Stimulated activated naive CD8-positive, alpha-beta T cell treated with anti-CD3 and anti-CD28 coated beads, Interleukin-15, Interleukin-2, amounts not matched to agents 100 ng/mL and 50 ng/mL, for 24 hours (primary cell): ENCODE results near the gene PRRT1B.

Experiments
- H3K27ac Mint-ChIP-seq: one replicate; pipeline ENCODE4 v1.8.0; 2021; ENCODE audit warnings: mild to moderate bottlenecking, mixed read lengths
- H3K27me3 Mint-ChIP-seq: one replicate; pipeline ENCODE4 v1.8.0; 2021; ENCODE audit warnings: mixed read lengths
- H3K36me3 Mint-ChIP-seq: one replicate; pipeline ENCODE4 v1.8.0; 2021; ENCODE audit warnings: low read depth, mixed read lengths
- H3K4me1 Mint-ChIP-seq: one replicate; pipeline ENCODE4 v1.8.0; 2021; ENCODE audit warnings: low read depth, mixed read lengths
- H3K4me3 Mint-ChIP-seq: one replicate; pipeline ENCODE4 v1.8.0; 2021; ENCODE audit warnings: mild to moderate bottlenecking, mixed read lengths
- H3K9me3 Mint-ChIP-seq: one replicate; pipeline ENCODE4 v1.8.0; 2021; ENCODE audit warnings: mixed read lengths

Gene PRRT1B

DNA sequence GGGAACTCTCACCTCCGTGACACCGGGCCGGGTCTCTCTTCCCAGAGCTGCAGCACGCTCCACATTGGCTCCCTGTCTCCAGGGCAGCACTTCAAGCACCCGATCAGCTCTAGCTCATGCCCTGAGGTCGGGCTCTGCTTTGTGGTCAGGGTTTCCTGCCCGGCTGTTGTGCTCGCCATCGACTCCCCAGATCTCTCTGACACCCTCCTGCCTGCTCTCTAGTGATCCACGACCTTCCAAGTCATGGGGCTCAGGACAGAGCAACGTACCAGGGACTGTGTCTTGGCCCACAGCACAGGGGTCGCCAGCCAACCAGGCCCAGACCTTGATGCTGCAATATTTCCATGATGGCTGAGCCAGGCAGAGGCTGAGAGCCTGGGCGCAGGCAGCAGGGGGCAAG, 45.1 kb downstream of the PRRT1B start:
- Mint-ChIP-seq H3K36me3 (peaks cover 44% of the 10 kb centered on the region), H3K4me1 (peaks cover 33% of the 10 kb centered on the region), H3K27ac (peak overlapping the region; percentile 46), H3K4me3 (no peak overlapping the region), H3K27me3 (no peaks in the 10 kb centered on the region), H3K9me3 (no peaks in the 10 kb centered on the region)

DNA sequence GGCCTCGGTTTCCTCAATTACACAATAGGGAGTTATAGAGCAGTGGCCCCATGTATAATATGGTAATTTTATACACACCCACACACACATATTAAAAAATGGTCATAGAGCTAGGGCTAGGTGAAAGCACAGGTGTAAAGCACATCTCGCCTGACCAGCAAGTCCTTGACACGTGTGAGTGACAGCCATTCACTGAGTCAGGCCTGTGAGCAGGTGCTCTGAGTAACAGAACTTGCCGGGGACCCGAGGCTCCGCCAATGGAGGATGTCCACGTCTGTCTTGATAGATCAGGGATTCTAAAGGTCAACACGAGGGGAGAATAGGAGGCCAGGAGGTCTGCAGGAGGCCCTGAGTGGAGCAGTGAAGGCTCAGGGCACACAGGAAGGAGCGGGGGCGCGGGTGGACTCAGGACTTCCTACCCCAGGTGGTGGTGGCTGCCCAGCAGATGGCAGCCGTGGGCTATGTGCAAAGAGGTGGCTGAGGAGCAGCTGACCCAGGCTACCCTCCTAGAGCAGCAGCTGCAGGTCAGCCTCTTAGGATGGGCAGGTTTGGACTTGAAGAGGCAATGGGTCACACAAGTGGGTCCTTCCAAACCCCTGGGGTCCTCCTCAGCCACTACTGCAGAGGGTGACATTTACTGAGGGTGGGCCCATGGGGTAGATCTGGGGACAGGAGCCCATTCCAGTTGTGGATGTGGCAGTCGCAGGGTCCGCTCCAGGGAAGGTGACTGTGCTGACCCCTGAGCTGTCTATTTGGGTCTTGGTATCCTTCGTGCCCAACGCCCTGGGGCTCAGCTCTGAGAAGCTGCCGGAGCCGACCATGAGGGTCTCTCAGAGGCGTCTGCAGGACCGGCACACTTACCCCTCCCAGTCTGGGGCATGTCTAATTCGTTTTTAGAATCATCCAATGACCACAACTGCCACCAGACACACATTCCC, 45.9 kb downstream of the PRRT1B start:
- peak overlapping the region; percentile 46 for H3K27ac Mint-ChIP-seq
- no peaks in the 10 kb centered on the region for H3K27me3 Mint-ChIP-seq
- H3K4me3 Mint-ChIP-seq = peak overlapping the region; percentile 44
- no peaks in the 10 kb centered on the region for H3K9me3 Mint-ChIP-seq
- peaks cover 25% of the 10 kb centered on the region for H3K4me1 Mint-ChIP-seq
- H3K36me3 Mint-ChIP-seq = peaks cover 48% of the 10 kb centered on the region

DNA sequence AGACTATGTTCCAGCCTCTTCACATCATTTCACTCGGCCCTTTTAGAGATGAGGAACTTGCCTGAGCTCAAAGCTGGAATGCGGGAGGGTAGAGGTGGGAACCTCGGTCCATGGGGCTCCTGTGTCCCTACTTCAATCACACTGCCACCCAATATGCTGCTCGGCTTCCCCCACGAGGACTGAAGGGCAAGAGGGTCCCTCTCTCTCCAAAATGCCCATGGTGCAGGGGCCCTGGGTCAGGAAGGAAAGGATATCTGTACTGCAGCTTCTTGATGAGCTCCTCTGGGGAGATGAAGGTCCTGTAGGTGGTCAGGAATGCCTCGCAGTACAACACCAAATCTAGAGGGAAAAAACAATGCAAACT, 46.5 kb downstream of the PRRT1B start:
- Mint-ChIP-seq H3K27me3 (no peaks in the 10 kb centered on the region), H3K4me1 (peaks cover 23% of the 10 kb centered on the region)

DNA sequence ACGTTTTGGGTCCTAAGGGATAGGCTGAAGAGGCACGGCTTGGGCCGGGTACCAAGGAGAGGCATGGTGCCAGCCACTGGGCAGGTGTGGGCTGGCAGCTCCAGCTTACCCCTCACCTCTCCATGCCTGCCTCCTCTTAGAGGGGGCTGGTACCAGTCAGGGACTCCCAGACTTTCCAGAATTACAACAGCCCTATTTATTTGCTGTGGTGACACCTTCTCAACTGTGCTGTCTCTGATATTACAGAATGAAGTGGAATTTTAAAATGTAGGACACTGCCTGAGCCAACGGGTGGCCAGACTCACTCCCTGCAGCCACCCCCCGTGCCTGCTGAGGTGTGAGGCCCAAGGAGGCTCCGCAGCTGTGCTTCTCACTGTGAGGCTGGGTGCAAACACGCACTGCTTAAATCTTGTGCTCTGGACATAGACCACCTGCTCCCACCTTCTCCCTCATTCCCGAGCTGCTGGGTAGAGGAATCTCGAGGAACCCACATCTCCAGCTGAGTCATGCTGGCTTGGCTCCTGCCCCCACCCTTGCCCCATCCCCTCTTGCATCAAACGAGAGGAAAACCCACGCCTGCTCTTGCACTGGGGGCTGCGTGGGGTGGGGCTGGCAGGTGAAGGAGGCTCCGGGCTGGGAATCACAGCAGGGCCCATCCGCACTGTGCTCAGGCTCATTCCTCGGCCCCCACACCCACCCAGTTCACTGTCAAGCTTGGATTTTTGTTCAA, 47.9 kb downstream of the PRRT1B start:
- Mint-ChIP-seq H3K36me3 (peaks cover 42% of the 10 kb centered on the region), H3K9me3 (no peaks in the 10 kb centered on the region), H3K27ac (no peak overlapping the region)

More for the DNA sequence above, 46.5 kb downstream of the PRRT1B start:
- H3K9me3 Mint-ChIP-seq = no peaks in the 10 kb centered on the region
- H3K4me3 Mint-ChIP-seq = no peak overlapping the region
- H3K36me3 Mint-ChIP-seq = peaks cover 50% of the 10 kb centered on the region
- H3K27ac Mint-ChIP-seq = no peak overlapping the region

DNA sequence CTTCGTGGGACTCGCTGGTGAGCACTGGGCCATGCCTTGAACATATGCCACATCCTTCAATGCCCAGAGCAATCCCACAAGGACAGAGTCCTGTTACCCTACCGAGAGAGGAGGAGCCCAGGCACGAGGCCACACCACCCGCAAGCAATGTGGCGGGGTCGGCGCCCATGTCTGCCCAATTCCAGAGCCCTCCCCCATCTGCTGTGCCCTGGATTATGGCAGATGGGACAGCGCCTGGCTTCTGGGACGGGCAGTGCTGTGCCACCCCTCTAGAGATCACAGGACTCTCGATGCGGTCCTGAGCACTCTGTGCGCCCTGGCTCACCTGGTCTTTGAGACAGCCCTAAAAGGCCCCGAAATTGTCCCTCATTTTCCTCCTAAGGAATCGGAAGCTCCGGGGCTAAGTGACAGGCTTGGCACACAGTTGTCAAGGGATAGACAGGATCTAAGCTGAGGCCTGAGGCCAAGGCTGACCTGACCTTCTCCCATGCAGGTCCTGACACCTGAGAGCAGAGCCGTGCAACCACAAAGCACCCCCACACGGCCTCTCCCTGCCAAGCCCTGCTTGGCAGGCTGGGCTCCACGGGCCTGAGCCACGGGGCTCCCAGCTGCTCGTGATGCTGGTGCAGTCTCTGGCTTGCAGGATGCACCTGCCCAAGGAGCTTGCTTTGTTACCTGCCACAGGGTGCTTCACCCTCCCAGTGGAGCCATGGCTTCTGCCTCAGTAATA, 48.8 kb downstream of the PRRT1B start:
- Mint-ChIP-seq H3K4me1 (peaks cover 18% of the 10 kb centered on the region), H3K4me3 (no peak overlapping the region), H3K27ac (no peak overlapping the region), H3K27me3 (no peaks in the 10 kb centered on the region), H3K36me3 (peaks cover 38% of the 10 kb centered on the region), H3K9me3 (no peaks in the 10 kb centered on the region)

More for the DNA sequence above, 47.9 kb downstream of the PRRT1B start:
- Mint-ChIP-seq H3K4me1 (peaks cover 18% of the 10 kb centered on the region), H3K27me3 (no peaks in the 10 kb centered on the region), H3K4me3 (no peak overlapping the region)

DNA sequence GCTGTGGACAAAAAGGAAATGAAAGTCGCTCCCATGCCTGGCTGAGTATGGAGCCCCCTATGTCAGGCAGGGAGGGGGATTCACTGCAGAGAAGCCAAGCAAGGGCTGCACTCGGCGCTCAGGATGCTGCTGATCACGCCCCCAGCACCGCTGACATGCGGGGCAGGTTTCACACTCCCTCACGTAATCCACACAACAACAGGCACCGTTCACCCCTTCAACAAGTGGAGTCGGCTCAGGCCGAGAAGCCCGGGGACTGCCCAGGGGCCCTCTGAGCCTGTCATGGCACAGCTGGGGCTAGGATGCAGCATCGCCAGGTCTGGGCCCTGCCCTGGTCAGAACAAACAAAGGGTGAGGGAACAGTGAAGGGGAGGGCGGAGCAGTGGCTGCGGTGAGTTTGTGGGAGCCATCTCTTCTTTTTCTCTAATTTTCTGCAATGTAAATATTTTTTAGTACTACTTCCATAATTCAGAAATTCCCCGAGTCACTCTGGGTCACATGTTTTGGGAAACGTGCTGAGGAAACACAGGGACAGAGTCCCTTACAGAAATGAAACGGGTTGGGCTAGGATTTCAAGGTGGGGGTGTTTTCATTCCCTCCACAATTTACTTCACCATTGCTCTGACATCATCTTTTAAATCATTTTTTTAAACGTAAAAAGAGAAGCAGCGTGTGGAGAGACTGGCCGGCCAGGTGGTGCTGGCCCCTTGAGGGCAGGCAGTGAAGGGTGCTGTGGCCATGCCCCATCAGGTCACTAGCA, 49.8 kb downstream of the PRRT1B start:
- no peak overlapping the region for H3K27ac Mint-ChIP-seq
- no peaks in the 10 kb centered on the region for H3K27me3 Mint-ChIP-seq
- peaks cover 18% of the 10 kb centered on the region for H3K4me1 Mint-ChIP-seq
- H3K36me3 Mint-ChIP-seq = peaks cover 34% of the 10 kb centered on the region
- H3K4me3 Mint-ChIP-seq = no peak overlapping the region
- no peaks in the 10 kb centered on the region for H3K9me3 Mint-ChIP-seq

DNA sequence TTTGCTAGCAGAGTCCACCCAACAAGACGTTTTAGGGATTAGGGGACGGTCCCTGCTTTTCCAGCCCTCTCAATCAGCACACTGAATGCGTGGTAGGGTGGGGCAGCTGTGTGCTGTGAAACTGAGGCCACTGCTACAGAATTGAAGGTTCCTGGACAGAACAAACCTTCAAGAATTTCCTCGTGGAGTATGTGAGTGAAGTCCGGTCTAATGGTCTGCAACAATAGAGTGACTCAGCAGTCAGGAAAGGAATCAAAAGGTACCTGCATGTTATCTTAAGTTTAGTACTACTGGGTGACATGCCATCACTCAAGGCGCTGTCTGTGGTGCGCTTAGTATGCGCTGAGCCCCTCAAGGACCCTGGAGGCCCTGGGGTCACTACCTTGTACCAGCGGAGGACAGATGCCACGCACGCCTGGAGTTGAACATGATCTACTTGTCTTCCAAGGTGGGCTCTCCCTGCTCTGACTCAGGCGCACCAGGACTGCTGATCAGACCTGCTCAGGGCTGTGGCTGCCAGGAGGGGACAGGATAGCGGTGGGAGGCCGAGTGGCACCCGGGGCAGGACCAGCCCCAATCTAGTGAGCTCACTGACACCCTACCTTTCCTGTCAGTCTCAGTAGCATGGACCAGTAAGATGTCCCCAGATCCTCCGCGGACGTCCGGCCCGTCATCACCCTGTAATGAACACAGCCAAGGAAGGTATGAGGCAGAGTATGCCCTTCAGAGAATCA, 50.5 kb downstream of the PRRT1B start:
- no peaks in the 10 kb centered on the region for H3K9me3 Mint-ChIP-seq
- H3K4me3 Mint-ChIP-seq = no peak overlapping the region
- peaks cover 10% of the 10 kb centered on the region for H3K4me1 Mint-ChIP-seq
- peak overlapping the region; percentile 21 for H3K27ac Mint-ChIP-seq
- H3K27me3 Mint-ChIP-seq = no peaks in the 10 kb centered on the region
- peaks cover 33% of the 10 kb centered on the region for H3K36me3 Mint-ChIP-seq

DNA sequence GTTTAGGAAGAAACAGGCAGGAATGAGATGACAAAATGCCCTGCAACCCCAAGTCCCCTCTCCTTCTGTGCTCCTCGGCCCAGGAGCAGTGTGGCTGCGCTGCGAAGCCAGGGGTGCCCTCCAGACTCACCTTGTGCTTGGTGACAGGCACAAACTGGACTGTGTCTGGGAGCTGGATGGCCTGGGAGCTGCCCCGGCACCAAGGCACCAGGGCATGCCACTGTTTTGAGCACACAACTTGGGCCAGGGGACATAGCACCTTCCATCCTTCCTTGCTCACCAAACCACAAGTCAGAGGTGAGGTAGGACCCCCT, 51.1 kb downstream of the PRRT1B start:
- Mint-ChIP-seq H3K4me3 (no peak overlapping the region), H3K27ac (peak overlapping the region; percentile 21), H3K27me3 (no peaks in the 10 kb centered on the region), H3K36me3 (peaks cover 33% of the 10 kb centered on the region), H3K9me3 (no peaks in the 10 kb centered on the region), H3K4me1 (peaks cover 5% of the 10 kb centered on the region)

DNA sequence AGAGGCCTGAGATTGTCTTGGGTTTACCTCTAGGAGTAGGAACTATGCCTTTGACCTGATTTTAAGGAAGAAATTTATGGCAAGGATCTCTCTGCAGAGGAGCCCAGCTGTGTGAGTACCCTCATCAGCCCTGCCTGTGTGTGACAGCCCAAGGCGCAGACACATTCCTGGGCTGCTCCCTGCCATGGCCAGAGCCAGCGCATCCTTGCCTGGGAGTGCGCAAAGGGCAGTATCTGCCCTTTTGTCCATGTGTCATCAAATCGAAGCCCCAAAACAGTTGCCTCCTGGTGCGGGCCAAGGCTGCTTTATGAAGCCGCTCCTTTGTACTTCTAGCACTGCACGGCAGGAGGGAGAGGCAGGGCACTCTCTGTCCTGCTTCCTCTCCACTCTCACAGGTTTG, 51.9 kb downstream of the PRRT1B start:
- H3K9me3 Mint-ChIP-seq = no peaks in the 10 kb centered on the region
- H3K36me3 Mint-ChIP-seq = peaks cover 34% of the 10 kb centered on the region
- H3K4me1 Mint-ChIP-seq = no peaks in the 10 kb centered on the region
- no peaks in the 10 kb centered on the region for H3K27me3 Mint-ChIP-seq
- H3K4me3 Mint-ChIP-seq = no peak overlapping the region
- no peak overlapping the region for H3K27ac Mint-ChIP-seq

DNA sequence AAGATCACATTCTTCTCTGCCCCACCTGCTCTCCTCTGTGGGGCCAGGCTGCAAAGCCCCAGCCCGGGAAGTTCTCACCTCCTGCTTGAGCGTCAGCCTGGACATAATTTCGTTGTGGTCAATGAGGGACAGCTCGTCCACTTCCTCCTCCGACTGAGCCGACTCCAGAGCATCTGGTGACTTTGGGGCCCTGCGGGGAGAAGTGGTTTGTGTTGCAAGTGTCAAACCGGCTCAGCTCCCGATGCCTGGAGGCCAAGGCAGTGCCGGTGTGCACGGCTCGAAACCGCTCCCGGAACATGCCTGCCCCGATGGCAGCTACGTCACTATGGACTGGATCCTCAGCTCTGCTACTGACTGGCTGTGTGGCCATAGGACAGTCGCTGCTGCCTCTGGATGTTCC, 52.8 kb downstream of the PRRT1B start:
- no peaks in the 10 kb centered on the region for H3K27me3 Mint-ChIP-seq
- no peaks in the 10 kb centered on the region for H3K9me3 Mint-ChIP-seq
- H3K4me1 Mint-ChIP-seq = no peaks in the 10 kb centered on the region
- peaks cover 37% of the 10 kb centered on the region for H3K36me3 Mint-ChIP-seq
- H3K4me3 Mint-ChIP-seq = no peak overlapping the region
- no peak overlapping the region for H3K27ac Mint-ChIP-seq

DNA sequence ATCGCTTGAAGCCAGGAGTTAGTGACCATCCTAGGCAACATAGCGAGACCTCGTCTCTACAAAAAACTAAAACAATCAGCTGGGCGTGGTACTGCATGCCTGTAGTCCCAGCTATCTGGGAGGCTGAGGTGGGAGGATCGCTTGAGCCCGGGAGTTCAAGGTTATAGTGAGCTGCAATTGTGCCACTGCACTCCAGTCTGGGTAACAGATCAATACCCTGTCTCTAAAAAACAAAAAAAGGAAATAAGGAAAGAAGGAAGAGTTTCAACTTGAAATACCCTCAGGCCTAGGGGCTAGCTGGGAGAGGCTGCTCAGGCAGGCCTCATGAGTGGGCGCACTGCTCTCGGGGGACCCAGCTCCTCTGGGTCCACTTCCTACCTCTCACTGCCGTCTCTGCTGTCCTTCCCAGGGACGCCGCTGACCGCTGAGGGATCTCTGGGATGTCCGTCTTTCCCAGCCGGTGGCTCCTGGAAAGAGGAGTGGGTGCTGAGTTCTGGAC, 56.4 kb downstream of the PRRT1B start:
- Mint-ChIP-seq H3K27ac (no peak overlapping the region), H3K27me3 (no peaks in the 10 kb centered on the region), H3K4me1 (no peaks in the 10 kb centered on the region), H3K36me3 (peaks cover 43% of the 10 kb centered on the region), H3K4me3 (no peak overlapping the region), H3K9me3 (no peaks in the 10 kb centered on the region)

DNA sequence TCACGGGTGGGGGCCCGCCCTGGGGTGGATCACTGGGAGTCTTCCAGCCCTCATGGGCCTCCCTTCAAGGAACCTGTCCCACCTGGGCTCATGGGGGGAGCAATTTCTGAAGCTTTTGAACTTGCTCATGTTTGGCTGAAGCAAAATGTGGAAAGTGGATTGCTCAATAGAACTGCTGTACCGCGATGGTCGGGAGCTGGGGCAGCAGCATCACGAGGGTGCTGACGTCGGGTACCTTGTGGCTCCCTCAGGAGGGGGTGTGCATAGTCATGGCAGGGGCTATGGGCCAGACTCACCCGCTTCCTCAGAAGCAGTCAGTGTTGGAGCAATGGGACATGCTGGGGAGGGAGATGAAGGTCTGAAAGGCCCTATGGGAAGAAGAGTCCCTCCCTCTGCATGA, 57.9 kb downstream of the PRRT1B start:
- Mint-ChIP-seq H3K4me3 (no peak overlapping the region), H3K36me3 (peaks cover 48% of the 10 kb centered on the region), H3K27ac (no peak overlapping the region)

DNA sequence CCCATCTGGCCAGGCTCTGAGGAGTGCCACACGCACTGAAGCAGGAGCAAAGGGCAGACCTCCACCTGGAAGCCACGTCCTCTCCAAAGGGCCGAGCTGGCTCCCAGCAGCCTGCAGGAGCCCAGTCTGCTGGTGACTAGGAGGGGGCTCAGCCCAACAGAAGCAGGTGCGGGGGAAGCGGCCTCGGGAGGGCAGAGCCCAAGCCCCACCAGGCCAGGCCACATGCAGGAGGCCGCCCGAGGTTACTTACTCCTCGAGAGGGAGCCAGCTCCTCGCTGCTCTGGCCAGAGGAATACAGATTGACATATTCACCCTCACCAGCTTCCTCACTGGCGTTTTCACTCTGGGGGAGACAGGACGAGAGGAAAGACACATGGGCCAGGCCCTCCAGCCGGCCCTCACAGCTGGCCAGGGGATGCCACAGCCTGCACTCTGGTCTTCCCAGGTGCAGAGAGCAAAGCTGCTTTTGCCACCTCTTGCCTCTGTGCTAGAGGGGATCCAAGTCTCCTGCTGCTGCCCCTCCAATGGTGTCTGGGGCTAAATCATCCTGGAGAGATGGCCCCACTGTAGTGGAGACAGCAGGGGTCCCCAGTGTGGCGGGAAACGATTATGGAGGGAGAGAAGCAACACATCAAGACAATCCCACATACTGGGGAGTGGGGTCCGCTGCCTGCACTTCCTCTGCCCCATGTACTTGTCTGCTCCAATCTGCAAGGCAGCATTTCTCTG, 58.6 kb downstream of the PRRT1B start:
- Mint-ChIP-seq H3K9me3 (no peaks in the 10 kb centered on the region), H3K4me1 (no peaks in the 10 kb centered on the region), H3K36me3 (peaks cover 51% of the 10 kb centered on the region), H3K27ac (no peak overlapping the region), H3K27me3 (no peaks in the 10 kb centered on the region), H3K4me3 (no peak overlapping the region)

More for the DNA sequence above, 57.9 kb downstream of the PRRT1B start:
- no peaks in the 10 kb centered on the region for H3K27me3 Mint-ChIP-seq
- no peaks in the 10 kb centered on the region for H3K4me1 Mint-ChIP-seq
- H3K9me3 Mint-ChIP-seq = no peaks in the 10 kb centered on the region
